WI38 (cell line): ENCODE measurements around the gene CELF2.

ENCODE experiments used
- H3K4me3 ChIP-seq: 2 replicates; pipeline ENCODE4 v1.5.1; 2011; ENCODE audit warnings: low read depth, mild to moderate bottlenecking, control low read depth, low read length
- TF ChIP-seq, protein P1 (sequence below): IDR thresholded peaks from 2 replicates; pipeline ENCODE4 v1.5.1; 2012; ENCODE audit warnings: low read depth, mild to moderate bottlenecking, control low read depth, low read length

The CELF2 gene

GRCh38 chr10:11068861-11069633, 51.4 kb downstream of the CELF2 start:
- no peak overlapping the region for H3K4me3 ChIP-seq
- TF ChIP-seq, protein P1, sequence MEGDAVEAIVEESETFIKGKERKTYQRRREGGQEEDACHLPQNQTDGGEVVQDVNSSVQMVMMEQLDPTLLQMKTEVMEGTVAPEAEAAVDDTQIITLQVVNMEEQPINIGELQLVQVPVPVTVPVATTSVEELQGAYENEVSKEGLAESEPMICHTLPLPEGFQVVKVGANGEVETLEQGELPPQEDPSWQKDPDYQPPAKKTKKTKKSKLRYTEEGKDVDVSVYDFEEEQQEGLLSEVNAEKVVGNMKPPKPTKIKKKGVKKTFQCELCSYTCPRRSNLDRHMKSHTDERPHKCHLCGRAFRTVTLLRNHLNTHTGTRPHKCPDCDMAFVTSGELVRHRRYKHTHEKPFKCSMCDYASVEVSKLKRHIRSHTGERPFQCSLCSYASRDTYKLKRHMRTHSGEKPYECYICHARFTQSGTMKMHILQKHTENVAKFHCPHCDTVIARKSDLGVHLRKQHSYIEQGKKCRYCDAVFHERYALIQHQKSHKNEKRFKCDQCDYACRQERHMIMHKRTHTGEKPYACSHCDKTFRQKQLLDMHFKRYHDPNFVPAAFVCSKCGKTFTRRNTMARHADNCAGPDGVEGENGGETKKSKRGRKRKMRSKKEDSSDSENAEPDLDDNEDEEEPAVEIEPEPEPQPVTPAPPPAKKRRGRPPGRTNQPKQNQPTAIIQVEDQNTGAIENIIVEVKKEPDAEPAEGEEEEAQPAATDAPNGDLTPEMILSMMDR = no peak

DNA sequence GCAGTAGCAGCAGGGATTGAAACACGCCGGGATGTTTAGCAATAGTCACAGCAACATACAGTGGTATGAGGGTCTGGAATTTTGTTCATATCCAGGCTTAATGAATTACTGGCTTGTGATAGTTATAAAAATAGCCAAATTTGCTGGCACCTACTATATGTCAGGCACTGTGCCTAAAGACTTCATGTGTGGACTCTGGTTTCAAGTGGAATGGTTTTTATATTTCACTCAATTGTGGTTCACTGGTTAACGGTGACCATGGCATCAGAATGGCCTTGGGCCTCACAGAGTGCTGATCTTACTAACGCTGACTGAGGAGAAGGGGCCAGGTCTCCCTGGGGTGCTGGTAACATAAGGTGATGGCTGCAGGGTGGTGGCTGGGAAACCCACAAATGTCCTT, 55.7 kb downstream of the CELF2 start:
- TF ChIP-seq, protein P1 = no peak
- no peak overlapping the region for H3K4me3 ChIP-seq

GRCh38 chr10:11074536-11075267, 57.0 kb downstream of the CELF2 start:
- no peak overlapping the region for H3K4me3 ChIP-seq
- TF ChIP-seq, protein P1 = no peak

- no peak overlapping the region for H3K4me3 ChIP-seq
- TF ChIP-seq, protein P1 = no peak
Measured at GRCh38 chr10:11076221-11076620, 58.5 kb downstream of the CELF2 start.

DNA sequence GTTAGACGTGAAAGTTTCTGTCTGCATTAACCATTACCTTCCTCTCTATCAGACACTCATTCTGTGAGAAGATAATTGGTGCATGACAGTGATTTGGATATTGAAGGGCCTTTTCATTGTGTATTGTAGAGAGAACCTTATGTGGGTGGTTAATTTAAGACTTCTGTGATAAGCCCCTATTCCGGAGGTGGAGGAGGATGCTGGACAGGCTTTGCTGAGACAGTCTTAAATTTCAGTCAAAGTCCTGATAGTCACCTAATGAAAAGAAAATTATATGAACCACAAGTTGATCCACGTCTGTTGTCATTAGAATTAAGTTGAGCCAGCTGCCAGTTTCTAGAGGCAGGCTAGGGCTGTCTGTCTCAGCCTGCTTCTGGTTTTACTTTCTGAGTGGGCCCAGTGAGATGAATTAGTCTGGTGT, 62.9 kb downstream of the CELF2 start:
- TF ChIP-seq, protein P1 = no peak
- H3K4me3 ChIP-seq = no peak overlapping the region

DNA sequence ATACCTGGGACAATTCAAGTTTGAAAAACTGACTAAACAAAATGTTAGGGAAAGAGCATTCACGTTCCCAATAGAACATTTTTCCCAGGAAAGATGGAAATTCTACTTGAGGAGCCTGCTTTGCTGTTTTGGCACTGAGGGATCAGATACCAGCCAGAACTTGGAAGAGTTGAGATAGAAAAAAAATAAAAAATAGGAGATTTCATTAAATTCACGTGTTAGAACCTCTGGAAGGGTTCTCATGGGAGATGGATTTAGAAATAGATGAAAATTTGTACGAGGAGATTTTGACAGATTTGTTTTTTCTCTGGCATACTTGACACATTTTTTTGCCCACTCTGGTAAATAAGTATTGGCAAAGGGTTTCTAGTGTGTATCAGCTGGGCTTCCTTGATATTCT, 63.7 kb downstream of the CELF2 start:
- no peak overlapping the region for H3K4me3 ChIP-seq
- TF ChIP-seq, protein P1 = no peak

DNA sequence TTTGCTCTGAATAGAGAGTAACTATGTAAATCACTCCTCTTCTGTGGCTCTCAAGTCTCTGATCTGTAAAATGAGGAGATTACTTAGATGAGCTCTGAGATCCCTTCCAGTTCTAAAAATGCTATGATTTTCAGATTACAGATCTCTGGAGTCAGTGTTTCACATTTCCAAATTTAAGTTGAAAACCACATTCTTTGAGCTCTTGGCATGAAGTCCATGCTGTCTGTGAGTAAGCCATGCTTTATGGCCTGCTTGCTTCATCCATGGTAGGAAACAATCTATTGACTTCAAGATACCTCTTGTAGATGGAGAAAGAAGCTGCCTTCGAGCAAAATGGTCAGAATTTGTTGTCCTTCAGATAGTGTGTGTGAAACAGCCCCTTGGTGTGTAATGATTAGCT, 64.9 kb downstream of the CELF2 start:
- TF ChIP-seq, protein P1 = no peak
- H3K4me3 ChIP-seq = no peak overlapping the region
